Measurements from ENCODE around the gene ZBTB8A.
"Not testable (repeated sequence)": the region's sequence is repeated elsewhere in the genome, so short reads cannot be mapped to it uniquely, and the experiment has no call there.

DNA sequence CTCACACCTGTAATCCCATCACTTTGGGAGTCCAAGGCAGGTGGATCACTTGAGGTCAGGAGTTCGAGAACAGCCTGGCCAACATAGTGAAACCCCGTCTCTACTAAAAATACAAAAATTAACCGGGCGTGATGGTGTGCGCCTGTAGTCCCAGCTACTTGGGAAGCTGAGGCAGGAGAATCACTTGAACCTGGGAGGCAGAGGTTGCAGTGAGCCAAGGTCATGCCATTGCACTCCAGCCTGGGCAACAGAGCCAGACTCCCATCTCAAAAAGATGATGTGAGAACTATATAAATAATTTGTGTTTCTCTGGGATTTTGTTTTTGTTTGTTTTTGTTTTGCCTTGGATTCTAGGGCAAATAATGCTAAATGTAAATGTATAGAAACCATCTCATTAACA lies 17.8 kb downstream of the ZBTB8A start:
- not testable (repeated sequence) for TF ChIP-seq CTBP1 (IDR thresholded peaks at IDR 0.05; ENCODE audit: borderline replicate concordance); SP1 (IDR thresholded peaks at IDR 0.05); ARNT (IDR thresholded peaks at IDR 0.05); BHLHE40 (IDR thresholded peaks at IDR 0.05; ENCODE audit: borderline replicate concordance); FOXK2 (IDR thresholded peaks at IDR 0.05); NFRKB (IDR thresholded peaks at IDR 0.05); LEF1 (IDR thresholded peaks at IDR 0.05; ENCODE audit: borderline replicate concordance); HDGF (IDR thresholded peaks at IDR 0.05; ENCODE audit: borderline replicate concordance)
